ENCODE results near the gene SLC7A5.
"Not testable (repeated sequence)": the region's sequence is repeated elsewhere in the genome, so short reads cannot be mapped to it uniquely, and the experiment has no call there.

Gene SLC7A5

DNA sequence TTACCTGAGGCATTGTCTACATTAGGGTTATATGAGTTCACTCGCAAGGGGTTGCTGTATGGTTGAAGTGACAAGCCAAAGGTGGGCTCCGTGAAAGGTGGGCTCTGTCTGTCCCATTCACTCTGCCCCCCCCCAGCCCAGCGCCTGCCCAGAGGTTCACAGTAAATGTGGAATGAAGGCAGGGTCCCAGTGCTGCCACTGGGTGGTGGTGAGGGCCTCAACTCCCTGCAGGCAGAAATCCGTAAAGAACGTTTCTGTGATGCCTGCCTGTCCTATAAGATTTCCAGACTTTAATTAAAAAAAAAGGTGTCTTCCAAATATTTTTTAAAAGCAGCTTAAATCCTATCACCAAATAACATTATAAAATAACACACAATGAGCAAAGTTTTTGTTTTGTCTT, 35.7 kb upstream of the SLC7A5 start:
- not testable (repeated sequence) for H3K4me3 ChIP-seq (ENCODE audit: extremely low read depth, insufficient read depth, low read length, poor library complexity, severe bottlenecking); H3K36me3 ChIP-seq (ENCODE audit: control insufficient read depth, insufficient read depth, low read length); H3K27ac ChIP-seq (ENCODE audit: low read depth, low read length, severe bottlenecking); H3K9me3 ChIP-seq (ENCODE audit: control insufficient read depth, low read length); H3K4me1 ChIP-seq (ENCODE audit: control insufficient read depth, insufficient read depth, low read length, poor library complexity, severe bottlenecking)
- WGBS, 2 experiments (ENCODE audit: insufficient coverage in 2 of 2), result 90% methylated on average over 2 of the region's 5 CpGs; no CpG with 5 or more reads in 1 of the 2 experiments

DNA sequence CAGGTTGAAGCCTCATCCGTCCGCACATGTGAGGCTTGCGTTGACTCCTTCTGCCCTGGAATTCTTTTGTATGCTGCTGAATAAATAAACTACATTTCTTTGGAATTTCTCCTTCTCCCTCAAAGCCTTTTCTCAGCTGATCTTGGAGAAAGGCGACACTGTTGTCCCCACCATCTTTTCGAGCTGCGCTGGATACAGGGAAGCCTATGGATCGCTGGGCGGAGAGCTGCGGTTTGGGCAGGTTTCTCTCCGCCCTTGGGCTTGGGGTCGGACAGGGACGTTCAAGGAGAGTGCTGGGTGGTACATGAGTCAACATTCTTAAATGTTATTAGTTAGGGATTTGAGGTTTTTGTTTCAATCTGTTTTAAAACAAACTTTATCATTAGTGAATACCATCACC, 31.2 kb upstream of the SLC7A5 start:
- H3K4me3 ChIP-seq (ENCODE audit: extremely low read depth, insufficient read depth, low read length, poor library complexity, severe bottlenecking); H3K36me3 ChIP-seq (ENCODE audit: control insufficient read depth, insufficient read depth, low read length); H3K9me3 ChIP-seq (ENCODE audit: control insufficient read depth, low read length); H3K27ac ChIP-seq (ENCODE audit: low read depth, low read length, severe bottlenecking): not testable (repeated sequence)
- WGBS, 2 experiments (ENCODE audit: insufficient coverage in 2 of 2), result 89 to 90% methylated on average over 8 to 11 of the region's 12 CpGs
- peaks cover 13% of the 10 kb centered on the region for H3K4me1 ChIP-seq (ENCODE audit: control insufficient read depth, insufficient read depth, low read length, poor library complexity, severe bottlenecking)

DNA sequence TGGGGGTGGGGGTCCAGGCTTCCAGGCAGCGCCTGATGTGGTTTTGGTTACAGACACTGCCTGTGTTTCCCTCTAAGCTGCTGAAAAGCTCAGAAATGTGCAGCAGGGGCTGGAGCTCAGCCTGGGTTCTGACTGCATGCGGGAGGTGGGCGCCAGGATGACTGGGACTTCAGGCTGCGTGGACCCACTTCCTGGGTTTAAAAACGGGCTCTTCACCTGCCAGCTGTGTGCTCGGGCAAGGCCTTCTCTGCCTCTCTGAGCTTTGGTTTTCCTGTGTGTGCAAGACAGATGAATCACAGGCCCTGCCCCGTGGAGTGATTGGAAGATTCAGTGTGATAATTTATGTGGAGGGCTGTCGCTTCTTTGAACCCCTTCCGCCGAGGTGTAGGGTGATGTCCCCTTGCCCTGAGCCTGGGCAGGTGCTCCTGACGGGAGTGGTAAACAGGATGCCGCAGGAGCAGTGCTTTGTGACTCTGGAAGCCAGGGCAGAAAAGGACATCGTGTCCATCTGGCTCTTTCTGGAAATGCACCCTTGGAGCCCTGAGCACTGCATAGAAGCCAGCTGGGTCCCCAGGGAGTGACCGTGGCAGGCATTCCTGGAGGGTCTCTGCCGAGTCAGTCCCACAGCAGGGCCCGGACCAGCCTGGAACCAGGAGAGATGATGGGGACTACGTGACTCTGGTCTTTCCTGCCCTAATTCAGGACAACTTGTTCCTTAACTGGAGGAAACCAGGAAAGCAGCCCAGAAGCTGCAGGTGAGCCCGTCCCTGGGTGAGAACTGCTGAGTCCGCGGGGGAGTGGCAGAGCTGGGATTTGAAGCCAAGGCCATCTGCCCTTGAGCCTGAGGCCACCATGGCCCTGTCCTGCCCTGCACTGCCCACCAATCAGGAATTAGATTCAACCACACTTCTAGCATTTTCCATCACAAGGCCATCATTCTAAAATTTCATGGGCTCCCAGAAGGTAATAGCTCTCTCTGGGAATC, 28.5 kb upstream of the SLC7A5 start:
- Histone ChIP-seq H3K27ac (ENCODE audit: low read depth, low read length, severe bottlenecking) (no peak overlapping the region), H3K9me3 (ENCODE audit: control insufficient read depth, low read length) (no peaks in the 10 kb centered on the region), H3K4me1 (ENCODE audit: control insufficient read depth, insufficient read depth, low read length, poor library complexity, severe bottlenecking) (peaks cover 13% of the 10 kb centered on the region), H3K36me3 (ENCODE audit: control insufficient read depth, insufficient read depth, low read length) (no peaks in the 10 kb centered on the region), H3K4me3 (ENCODE audit: extremely low read depth, insufficient read depth, low read length, poor library complexity, severe bottlenecking) (no peak overlapping the region)
- 91 to 94% methylated on average over 11 to 15 of the region's 20 CpGs for WGBS, 2 experiments (ENCODE audit: insufficient coverage in 2 of 2)

DNA sequence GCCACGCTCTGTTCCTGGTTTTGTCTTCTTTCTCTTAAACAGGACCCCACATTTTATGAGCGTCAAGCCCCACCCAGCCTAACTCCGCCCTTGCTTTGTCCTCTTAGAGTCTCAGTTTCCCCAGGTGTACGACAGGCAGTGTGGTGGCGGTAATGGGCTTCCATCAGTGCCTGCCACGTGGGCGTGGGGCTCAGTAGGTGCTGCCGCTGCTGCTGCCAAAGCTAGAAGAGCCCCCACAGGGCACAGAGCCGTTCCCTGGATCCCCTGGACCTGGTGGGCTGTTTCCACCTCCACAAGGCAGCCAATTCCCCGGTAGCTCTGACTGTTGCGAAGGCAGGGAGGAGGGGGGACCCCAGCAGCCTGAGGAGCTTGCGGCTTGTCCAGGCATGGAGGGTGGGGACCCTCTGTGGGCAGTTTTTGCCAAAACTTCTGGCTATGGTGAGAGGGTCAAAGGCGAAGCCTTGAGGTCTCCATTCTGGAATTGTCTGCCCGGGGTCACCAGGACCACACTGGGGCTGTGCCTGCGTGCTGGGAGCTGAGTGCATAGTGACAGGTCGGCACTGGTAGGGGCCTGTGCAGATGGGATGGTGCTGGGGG, 27.7 kb upstream of the SLC7A5 start:
- peaks cover 13% of the 10 kb centered on the region for H3K4me1 ChIP-seq (ENCODE audit: control insufficient read depth, insufficient read depth, low read length, poor library complexity, severe bottlenecking)
- not testable (repeated sequence) for H3K27ac ChIP-seq (ENCODE audit: low read depth, low read length, severe bottlenecking); H3K9me3 ChIP-seq (ENCODE audit: control insufficient read depth, low read length); H3K36me3 ChIP-seq (ENCODE audit: control insufficient read depth, insufficient read depth, low read length); H3K4me3 ChIP-seq (ENCODE audit: extremely low read depth, insufficient read depth, low read length, poor library complexity, severe bottlenecking)
- WGBS, 2 experiments (ENCODE audit: insufficient coverage in 2 of 2), result 86 to 90% methylated on average over 14 to 15 of the region's 16 CpGs

DNA sequence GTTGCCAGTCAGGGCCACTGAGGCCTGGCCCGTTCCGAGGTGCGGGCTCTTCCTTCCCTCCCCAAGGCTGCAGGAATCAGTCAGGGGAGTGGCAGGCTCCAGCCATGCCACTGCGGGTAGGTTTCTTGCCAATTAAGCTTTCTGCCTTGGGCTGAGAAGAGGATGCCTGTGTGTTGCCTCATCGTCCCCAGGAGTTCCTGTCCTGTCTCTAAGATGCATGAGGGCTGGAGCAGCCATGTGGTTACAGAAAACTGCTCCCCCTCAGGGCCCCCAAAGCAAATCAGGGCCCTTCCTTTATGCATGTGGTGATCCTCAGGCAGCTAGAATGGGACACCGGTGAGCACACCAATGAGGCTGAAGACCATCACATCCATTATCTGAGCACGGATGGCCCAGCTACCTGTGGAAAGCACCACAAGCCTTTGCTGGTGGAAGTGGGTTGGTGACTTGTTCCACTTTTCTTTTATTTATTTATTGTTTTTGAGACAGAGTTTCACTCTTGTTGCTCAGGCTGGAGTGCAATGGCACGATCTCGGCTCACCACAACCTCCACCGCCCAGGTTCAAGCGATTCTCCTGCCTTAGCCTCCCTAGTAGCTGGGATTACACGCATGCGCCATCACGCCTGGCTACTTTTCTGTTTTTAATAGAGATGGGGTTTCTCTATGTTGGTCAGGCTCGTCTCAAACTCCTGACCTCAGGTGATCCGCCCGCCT, 27.0 kb upstream of the SLC7A5 start:
- not testable (repeated sequence) for H3K4me3 ChIP-seq (ENCODE audit: extremely low read depth, insufficient read depth, low read length, poor library complexity, severe bottlenecking); H3K9me3 ChIP-seq (ENCODE audit: control insufficient read depth, low read length); H3K27ac ChIP-seq (ENCODE audit: low read depth, low read length, severe bottlenecking); H3K36me3 ChIP-seq (ENCODE audit: control insufficient read depth, insufficient read depth, low read length)
- H3K4me1 ChIP-seq (ENCODE audit: control insufficient read depth, insufficient read depth, low read length, poor library complexity, severe bottlenecking), result peaks cover 13% of the 10 kb centered on the region
- WGBS, 2 experiments (ENCODE audit: insufficient coverage in 2 of 2), result 89 to 94% methylated on average over 11 to 14 of the region's 17 CpGs

DNA sequence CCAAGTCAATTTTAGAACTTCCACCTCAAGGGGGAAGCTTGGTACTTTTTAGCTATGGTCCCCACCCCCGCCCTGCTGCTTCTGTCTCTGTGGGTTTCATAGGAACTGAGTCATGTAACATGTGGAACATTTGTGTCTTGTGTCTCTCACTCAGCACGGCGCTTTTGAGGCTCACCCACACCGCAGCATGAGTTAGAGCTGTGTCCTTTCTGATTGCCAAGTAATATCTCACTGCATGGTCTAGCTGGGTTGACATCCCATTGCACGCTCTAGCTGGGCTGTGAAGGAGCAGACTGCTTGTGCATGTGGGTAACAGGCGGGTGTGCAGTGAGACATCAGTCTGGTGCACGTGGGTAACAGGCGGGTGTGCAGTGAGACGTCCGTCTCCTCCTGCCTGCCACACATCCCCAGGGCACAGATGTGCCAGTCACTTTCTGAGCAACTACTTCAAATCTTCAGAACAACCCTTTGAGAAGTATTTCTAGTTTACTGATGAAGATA, 26.4 kb upstream of the SLC7A5 start:
- WGBS, 2 experiments (ENCODE audit: insufficient coverage in 2 of 2), result 94 to 100% methylated on average over 4 to 8 of the region's 10 CpGs
- no peak overlapping the region for H3K27ac ChIP-seq (ENCODE audit: low read depth, low read length, severe bottlenecking)
- no peaks in the 10 kb centered on the region for H3K36me3 ChIP-seq (ENCODE audit: control insufficient read depth, insufficient read depth, low read length)
- H3K4me1 ChIP-seq (ENCODE audit: control insufficient read depth, insufficient read depth, low read length, poor library complexity, severe bottlenecking), result peaks cover 13% of the 10 kb centered on the region
- no peaks in the 10 kb centered on the region for H3K9me3 ChIP-seq (ENCODE audit: control insufficient read depth, low read length)
- no peak overlapping the region for H3K4me3 ChIP-seq (ENCODE audit: extremely low read depth, insufficient read depth, low read length, poor library complexity, severe bottlenecking)

DNA sequence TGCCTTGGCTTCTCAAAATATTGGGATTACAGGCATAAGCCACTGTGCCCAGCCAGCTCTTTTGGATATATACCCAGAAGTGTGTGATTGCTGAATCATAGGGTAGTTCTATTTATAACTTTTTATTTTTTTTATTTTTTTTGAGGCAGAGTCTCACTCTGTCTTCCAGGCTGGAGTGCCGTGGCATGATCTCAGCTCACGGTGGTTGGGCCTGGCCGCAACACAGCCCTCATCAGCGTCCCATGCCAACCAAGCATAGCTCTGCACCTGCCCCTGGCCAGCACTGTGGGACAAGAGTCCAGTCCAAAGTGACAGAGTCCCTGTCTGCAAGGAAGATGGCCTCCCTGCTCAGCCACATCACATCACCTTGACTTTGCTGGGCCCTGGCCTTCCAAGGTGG, 24.7 kb upstream of the SLC7A5 start:
- H3K27ac ChIP-seq (ENCODE audit: low read depth, low read length, severe bottlenecking); H3K36me3 ChIP-seq (ENCODE audit: control insufficient read depth, insufficient read depth, low read length); H3K4me3 ChIP-seq (ENCODE audit: extremely low read depth, insufficient read depth, low read length, poor library complexity, severe bottlenecking); H3K9me3 ChIP-seq (ENCODE audit: control insufficient read depth, low read length): not testable (repeated sequence)
- 87 to 100% methylated on average over 4 of the region's 4 CpGs for WGBS, 2 experiments (ENCODE audit: insufficient coverage in 2 of 2)
- peaks cover 13% of the 10 kb centered on the region for H3K4me1 ChIP-seq (ENCODE audit: control insufficient read depth, insufficient read depth, low read length, poor library complexity, severe bottlenecking)

DNA sequence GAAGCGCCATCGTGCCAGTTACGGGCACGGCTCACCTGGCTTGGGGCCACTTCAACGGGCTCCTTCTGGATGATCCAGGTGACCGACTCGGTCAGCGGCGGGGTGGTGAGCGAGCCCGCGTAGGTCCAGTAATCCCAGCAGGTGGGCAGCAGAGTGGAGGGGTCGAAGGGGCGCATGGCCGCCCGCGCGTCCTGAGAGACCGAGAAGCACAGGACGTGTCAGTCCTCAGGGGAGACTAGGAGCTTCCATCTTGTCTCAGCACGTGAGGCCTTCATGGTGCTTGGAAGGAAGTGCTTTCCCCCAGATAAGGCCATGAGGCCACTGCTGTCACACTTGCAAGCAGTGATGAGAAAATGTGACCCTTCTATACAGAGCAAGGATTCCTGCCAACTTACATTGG, 22.5 kb upstream of the SLC7A5 start:
- H3K36me3 ChIP-seq (ENCODE audit: control insufficient read depth, insufficient read depth, low read length), result no peaks in the 10 kb centered on the region

DNA sequence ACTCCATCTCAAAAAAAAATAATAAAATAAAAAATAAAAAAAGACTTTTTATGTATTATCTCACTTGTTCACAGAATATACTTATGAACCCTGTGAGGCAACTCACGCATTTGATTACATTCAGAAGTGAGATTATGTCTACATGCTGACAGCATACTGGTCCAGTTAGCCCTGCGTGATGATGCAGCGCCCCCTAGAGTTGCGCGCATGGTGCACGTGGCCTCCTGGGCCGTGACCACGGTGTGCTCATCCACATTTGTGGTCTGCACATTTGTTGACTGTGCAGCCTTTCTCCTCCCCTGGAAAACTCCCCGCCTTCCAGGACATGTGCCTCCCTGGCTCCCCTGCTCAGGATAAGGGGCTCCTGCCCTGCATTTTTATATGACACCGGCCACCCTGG, 20.5 kb upstream of the SLC7A5 start:
- not testable (repeated sequence) for H3K4me3 ChIP-seq (ENCODE audit: extremely low read depth, insufficient read depth, low read length, poor library complexity, severe bottlenecking); H3K27ac ChIP-seq (ENCODE audit: low read depth, low read length, severe bottlenecking); H3K9me3 ChIP-seq (ENCODE audit: control insufficient read depth, low read length); H3K4me1 ChIP-seq (ENCODE audit: control insufficient read depth, insufficient read depth, low read length, poor library complexity, severe bottlenecking); H3K36me3 ChIP-seq (ENCODE audit: control insufficient read depth, insufficient read depth, low read length)
- 93 to 95% methylated on average over 8 to 9 of the region's 10 CpGs for WGBS, 2 experiments (ENCODE audit: insufficient coverage in 2 of 2)

More for the DNA sequence above, 22.5 kb upstream of the SLC7A5 start:
- Histone ChIP-seq H3K4me1 (ENCODE audit: control insufficient read depth, insufficient read depth, low read length, poor library complexity, severe bottlenecking) (peaks cover 5% of the 10 kb centered on the region), H3K9me3 (ENCODE audit: control insufficient read depth, low read length) (no peaks in the 10 kb centered on the region), H3K27ac (ENCODE audit: low read depth, low read length, severe bottlenecking) (no peak overlapping the region), H3K4me3 (ENCODE audit: extremely low read depth, insufficient read depth, low read length, poor library complexity, severe bottlenecking) (no peak overlapping the region)
- 96 to 98% methylated on average over 16 to 19 of the region's 21 CpGs for WGBS, 2 experiments (ENCODE audit: insufficient coverage in 2 of 2)

DNA sequence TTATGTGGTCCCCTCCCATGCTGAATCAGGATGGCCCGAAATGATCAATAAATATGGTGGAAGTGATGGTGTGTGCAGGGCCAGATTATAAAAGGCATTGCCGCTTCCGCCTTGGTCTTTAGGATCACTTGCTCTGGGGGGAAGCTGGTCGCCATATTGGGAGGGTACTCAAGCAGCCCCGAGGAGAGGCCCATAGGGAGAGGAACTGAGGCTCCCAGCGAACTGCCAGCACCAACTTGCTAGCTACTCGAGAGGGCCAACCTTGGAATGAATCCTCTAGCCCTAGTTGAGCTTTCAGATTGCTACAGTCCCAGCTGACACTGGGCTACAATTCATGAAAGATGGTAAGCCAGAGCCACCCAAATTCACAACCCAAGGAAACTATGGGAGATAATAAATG, 19.0 kb upstream of the SLC7A5 start:
- 85 to 91% methylated on average over 7 of the region's 7 CpGs for WGBS, 2 experiments (ENCODE audit: insufficient coverage in 2 of 2)
- H3K36me3 ChIP-seq (ENCODE audit: control insufficient read depth, insufficient read depth, low read length), result not testable (repeated sequence)

More for the DNA sequence above, 19.0 kb upstream of the SLC7A5 start:
- H3K4me1 ChIP-seq (ENCODE audit: control insufficient read depth, insufficient read depth, low read length, poor library complexity, severe bottlenecking); H3K27ac ChIP-seq (ENCODE audit: low read depth, low read length, severe bottlenecking); H3K4me3 ChIP-seq (ENCODE audit: extremely low read depth, insufficient read depth, low read length, poor library complexity, severe bottlenecking); H3K9me3 ChIP-seq (ENCODE audit: control insufficient read depth, low read length): not testable (repeated sequence)
